ENCODE data around the gene SCNN1A.

Gene SCNN1A

GRCh38 chr12:6368906-6369525 lies 6.3 kb downstream of the SCNN1A start:
- no peak for DNase-seq (ENCODE audit: low read depth)

- no peak for DNase-seq (ENCODE audit: low read depth)
These were observed 7.1 kb downstream of the SCNN1A start for GRCh38 chr12:6367969-6368892.

GRCh38 chr12:6367065-6367968 lies 8.0 kb downstream of the SCNN1A start:
- no peak for DNase-seq (ENCODE audit: low read depth)

GRCh38 chr12:6364044-6364374 lies 11.4 kb downstream of the SCNN1A start:
- no peak for DNase-seq (ENCODE audit: low read depth)

- peak; percentile 63 for DNase-seq (ENCODE audit: low read depth)
These were observed 11.9 kb downstream of the SCNN1A start for GRCh38 chr12:6363330-6364043.

- no peak for DNase-seq (ENCODE audit: low read depth)
These were observed 12.4 kb downstream of the SCNN1A start for GRCh38 chr12:6363010-6363329.

GRCh38 chr12:6362403-6362802 lies 13.0 kb downstream of the SCNN1A start:
- no peak for DNase-seq (ENCODE audit: low read depth)

GRCh38 chr12:6361834-6362233 lies 13.5 kb downstream of the SCNN1A start:
- DNase-seq (ENCODE audit: low read depth) = no peak

- DNase-seq (ENCODE audit: low read depth) = no peak
These were observed 14.5 kb downstream of the SCNN1A start for GRCh38 chr12:6360578-6361490.

- no peak for DNase-seq (ENCODE audit: low read depth)
These were observed 15.2 kb downstream of the SCNN1A start for GRCh38 chr12:6360080-6360571.

GRCh38 chr12:6358881-6359280 lies 16.5 kb downstream of the SCNN1A start:
- DNase-seq (ENCODE audit: low read depth) = no peak

GRCh38 chr12:6356374-6356820 lies 19.0 kb downstream of the SCNN1A start:
- DNase-seq (ENCODE audit: low read depth) = no peak

- DNase-seq (ENCODE audit: low read depth) = no peak
These were observed 19.6 kb downstream of the SCNN1A start for GRCh38 chr12:6355491-6356373.

- no peak for DNase-seq (ENCODE audit: low read depth)
These were observed 20.6 kb downstream of the SCNN1A start for GRCh38 chr12:6354495-6355393.

GRCh38 chr12:6352193-6353173 lies 22.9 kb downstream of the SCNN1A start:
- DNase-seq (ENCODE audit: low read depth) = no peak

GRCh38 chr12:6351622-6352021 lies 23.7 kb downstream of the SCNN1A start:
- no peak for DNase-seq (ENCODE audit: low read depth)

Measured in stimulated activated CD8-positive, alpha-beta memory T cell treated with anti-CD3 and anti-CD28 coated beads, Interleukin-12 subunit alpha, Interleukin-12 subunit beta, amount 100 ng/mL, for 4 hours (primary cell).